NCI-H2107 treated with DMSO at 0.1 percent for 48 hours (cell line): ENCODE data around the gene THOC2.
"Not testable (repeated sequence)": the region's sequence is repeated elsewhere in the genome, so short reads cannot be mapped to it uniquely, and the experiment has no call there.

Experiments
- DNase-seq: peaks from one replicate; lab custom pipeline; 2025; ENCODE audit not compliant: unreplicated experiment; lab: John Stamatoyannopoulos, UW

THOC2 gene

GRCh38 chrX:123574027-123574426, 158.8 kb downstream of the THOC2 start:
- not testable (repeated sequence) for DNase-seq

- no peak for DNase-seq
These were observed 162.8 kb downstream of the THOC2 start for GRCh38 chrX:123570011-123570590.

GRCh38 chrX:123563167-123563566, 169.7 kb downstream of the THOC2 start:
- no peak for DNase-seq

- no peak for DNase-seq
These were observed 170.3 kb downstream of the THOC2 start for GRCh38 chrX:123562342-123563146.

- DNase-seq = no peak
These were observed 171.2 kb downstream of the THOC2 start for GRCh38 chrX:123561439-123562215.

- no peak for DNase-seq
These were observed 182.0 kb downstream of the THOC2 start for GRCh38 chrX:123550829-123551228.
